ENCODE data around the gene CXCR6.

DNA sequence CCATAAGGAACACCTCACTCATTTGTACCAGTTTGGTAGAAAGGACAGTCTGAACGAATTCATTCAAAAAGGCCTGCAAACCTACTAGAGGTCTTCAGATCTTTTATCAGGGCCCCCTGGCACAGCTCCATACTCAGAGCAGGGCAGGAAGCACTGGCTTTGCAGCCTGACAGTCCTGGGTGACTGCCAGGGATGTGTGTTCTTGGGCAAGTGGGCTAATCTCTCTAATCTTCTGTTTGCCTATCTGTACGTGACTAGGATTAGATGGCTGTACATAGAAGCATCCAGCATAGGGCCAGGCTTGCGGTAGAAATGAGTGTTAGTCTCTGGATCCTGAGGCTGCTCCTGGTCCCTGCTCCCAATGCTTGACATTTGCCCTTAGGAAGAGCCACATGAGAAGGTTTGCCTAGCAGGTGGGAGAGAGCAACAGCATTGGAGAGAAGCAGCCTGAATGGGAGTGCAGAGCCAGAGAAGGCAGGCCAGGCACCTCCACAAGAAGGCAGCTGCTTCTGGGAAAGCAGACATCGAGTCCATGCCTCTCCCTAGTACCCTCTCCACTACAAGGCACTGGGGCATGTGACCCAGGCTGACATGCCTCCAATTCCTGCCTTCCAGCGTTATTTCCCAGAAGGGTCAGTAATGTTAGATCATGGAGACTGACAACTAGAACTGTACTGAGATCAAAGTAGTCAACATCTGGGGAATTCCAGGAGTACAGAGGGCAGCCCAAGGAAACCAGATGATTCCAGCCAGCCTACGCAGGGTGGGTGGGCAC is 1.0 kb upstream of the CXCR6 start:
- TF ChIP-seq, protein P1, sequence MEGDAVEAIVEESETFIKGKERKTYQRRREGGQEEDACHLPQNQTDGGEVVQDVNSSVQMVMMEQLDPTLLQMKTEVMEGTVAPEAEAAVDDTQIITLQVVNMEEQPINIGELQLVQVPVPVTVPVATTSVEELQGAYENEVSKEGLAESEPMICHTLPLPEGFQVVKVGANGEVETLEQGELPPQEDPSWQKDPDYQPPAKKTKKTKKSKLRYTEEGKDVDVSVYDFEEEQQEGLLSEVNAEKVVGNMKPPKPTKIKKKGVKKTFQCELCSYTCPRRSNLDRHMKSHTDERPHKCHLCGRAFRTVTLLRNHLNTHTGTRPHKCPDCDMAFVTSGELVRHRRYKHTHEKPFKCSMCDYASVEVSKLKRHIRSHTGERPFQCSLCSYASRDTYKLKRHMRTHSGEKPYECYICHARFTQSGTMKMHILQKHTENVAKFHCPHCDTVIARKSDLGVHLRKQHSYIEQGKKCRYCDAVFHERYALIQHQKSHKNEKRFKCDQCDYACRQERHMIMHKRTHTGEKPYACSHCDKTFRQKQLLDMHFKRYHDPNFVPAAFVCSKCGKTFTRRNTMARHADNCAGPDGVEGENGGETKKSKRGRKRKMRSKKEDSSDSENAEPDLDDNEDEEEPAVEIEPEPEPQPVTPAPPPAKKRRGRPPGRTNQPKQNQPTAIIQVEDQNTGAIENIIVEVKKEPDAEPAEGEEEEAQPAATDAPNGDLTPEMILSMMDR (IDR thresholded peaks at IDR 0.05) = no peak
- no peak for TF ChIP-seq POLR2A (IDR thresholded peaks at IDR 0.05)
